ENCODE data around the gene TBC1D21. TPM values are rescaled to one million over a fixed set of nuclear protein-coding genes. Genes with fewer than 3 reads are reported as not detected.

TBC1D21 gene
- total and polyA plus RNA-seq, 2 of the 4 experiments (the other 2 are of a cell fraction): not detected

DNA sequence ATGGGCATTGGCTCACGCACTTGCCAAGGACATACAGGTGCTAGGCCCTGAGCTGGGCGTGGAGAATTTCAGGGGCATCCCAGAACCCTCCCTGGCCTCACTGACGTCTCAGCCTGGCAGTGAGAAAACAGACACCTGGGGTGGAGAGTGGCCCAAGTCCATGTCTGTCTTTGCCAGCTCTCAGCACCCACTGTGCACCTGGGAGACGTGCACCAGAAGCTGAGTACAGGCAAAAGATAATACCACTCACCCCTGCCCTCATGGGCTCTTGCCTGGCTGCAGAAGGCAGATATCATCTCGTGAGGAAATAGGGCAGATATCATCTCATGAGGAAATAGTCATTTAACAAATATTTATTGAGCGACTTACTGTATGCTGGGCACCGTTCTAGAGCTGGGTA lies 60.9 kb downstream of the TBC1D21 start:
- H3K9me3 ChIP-seq (ENCODE audit: control insufficient read depth, insufficient read depth, low read length): no peaks in the 10 kb centered on the region
- ChIA-PET CTCF (no interaction called here), POLR2A (ENCODE audit: unreplicated experiment) (interaction anchor here (0.9 kb wide), 1 partner anchor 22 kb away, joined by 3 read pairs; no protein-coding TSS in a partner anchor)
- no peak overlapping the region for H4K5ac ChIP-seq (ENCODE audit: low read depth, low read length)
- H3K56ac ChIP-seq (ENCODE audit: extremely low read depth, insufficient read depth, low read length): no peak overlapping the region
- H3K9ac ChIP-seq (ENCODE audit: low read depth, low read length): no peak overlapping the region
- H2BK5ac ChIP-seq (ENCODE audit: low read depth, low read length, poor library complexity, severe bottlenecking): no peak overlapping the region
- H2AK9ac ChIP-seq (replicated peaks; ENCODE audit: low read depth, low read length, poor library complexity): no peak overlapping the region
- WGBS, 2 experiments (ENCODE audit: extremely low coverage in 2 of 2, insufficient read length in 1 of 2): 93% methylated on average over 3 of the region's 7 CpGs; no CpG with 5 or more reads in 1 of the 2 experiments
- no peak overlapping the region for H3K14ac ChIP-seq (replicated peaks; ENCODE audit: low read depth, low read length)
- in situ Hi-C loops (cut with MboI; ENCODE audit: low sequenced_read_pairs) (no loop called here), dilution Hi-C loops (cut with HindIII; ENCODE audit: low sequenced_read_pairs, unreplicated experiment) (no loop called here), intact Hi-C loops (cut with micrococcal nuclease) (no loop called here)
- H4K20me1 ChIP-seq (ENCODE audit: insufficient read depth, low read length): peaks cover 70% of the 10 kb centered on the region
- H3K9me1 ChIP-seq (ENCODE audit: insufficient read depth, low read length): peaks cover 54% of the 10 kb centered on the region
- no peak for DNase-seq
- H3K27ac ChIP-seq (ENCODE audit: insufficient read depth, low read length): no peak overlapping the region
- H2BK15ac ChIP-seq (ENCODE audit: low read depth, low read length): no peak overlapping the region
- no peak overlapping the region for H3K4ac ChIP-seq (ENCODE audit: low read depth, low read length)
- peaks cover 13% of the 10 kb centered on the region for H3K36me3 ChIP-seq (ENCODE audit: control insufficient read depth, insufficient read depth, low read length)
- H3K4me1 ChIP-seq (ENCODE audit: control insufficient read depth, insufficient read depth, low read length): peaks cover 55% of the 10 kb centered on the region
- H4K8ac ChIP-seq (ENCODE audit: low read depth in 2 of 2, low read length in 2 of 2): no peak overlapping the region
- no peaks in the 10 kb centered on the region for H3K27me3 ChIP-seq (ENCODE audit: control insufficient read depth, insufficient read depth, low read length)
- TF ChIP-seq POLR2A (IDR thresholded peaks at IDR 0.05; ENCODE audit: low read depth, low read length) (no peak), CHD1 (IDR thresholded peaks at IDR 0.05; ENCODE audit: low read depth, low read length) (no peak), FOS (IDR thresholded peaks at IDR 0.05; ENCODE audit: low read depth, low read length) (no peak), MAZ (IDR thresholded peaks at IDR 0.05; ENCODE audit: borderline replicate concordance, low read depth, low read length) (no peak), MAFK (IDR thresholded peaks at IDR 0.05; ENCODE audit: low read depth, low read length) (no peak), RCOR1 (IDR thresholded peaks at IDR 0.05; ENCODE audit: insufficient replicate concordance, low read length) (no peak), RFX5 (IDR thresholded peaks at IDR 0.05; ENCODE audit: low read depth, low read length) (no peak), SMC3 (IDR thresholded peaks at IDR 0.05; ENCODE audit: low read depth, low read length) (no peak), CEBPB (IDR thresholded peaks at IDR 0.05; ENCODE audit: low read depth, low read length) (no peak), NFE2L2 (IDR thresholded peaks at IDR 0.05; ENCODE audit: low read depth, low read length) (no peak)
- TF ChIP-seq, protein P1, sequence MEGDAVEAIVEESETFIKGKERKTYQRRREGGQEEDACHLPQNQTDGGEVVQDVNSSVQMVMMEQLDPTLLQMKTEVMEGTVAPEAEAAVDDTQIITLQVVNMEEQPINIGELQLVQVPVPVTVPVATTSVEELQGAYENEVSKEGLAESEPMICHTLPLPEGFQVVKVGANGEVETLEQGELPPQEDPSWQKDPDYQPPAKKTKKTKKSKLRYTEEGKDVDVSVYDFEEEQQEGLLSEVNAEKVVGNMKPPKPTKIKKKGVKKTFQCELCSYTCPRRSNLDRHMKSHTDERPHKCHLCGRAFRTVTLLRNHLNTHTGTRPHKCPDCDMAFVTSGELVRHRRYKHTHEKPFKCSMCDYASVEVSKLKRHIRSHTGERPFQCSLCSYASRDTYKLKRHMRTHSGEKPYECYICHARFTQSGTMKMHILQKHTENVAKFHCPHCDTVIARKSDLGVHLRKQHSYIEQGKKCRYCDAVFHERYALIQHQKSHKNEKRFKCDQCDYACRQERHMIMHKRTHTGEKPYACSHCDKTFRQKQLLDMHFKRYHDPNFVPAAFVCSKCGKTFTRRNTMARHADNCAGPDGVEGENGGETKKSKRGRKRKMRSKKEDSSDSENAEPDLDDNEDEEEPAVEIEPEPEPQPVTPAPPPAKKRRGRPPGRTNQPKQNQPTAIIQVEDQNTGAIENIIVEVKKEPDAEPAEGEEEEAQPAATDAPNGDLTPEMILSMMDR (conservative IDR thresholded peaks at IDR 0.05; ENCODE audit: low read depth, low read length): no peak
- TF ChIP-seq, protein P2, sequence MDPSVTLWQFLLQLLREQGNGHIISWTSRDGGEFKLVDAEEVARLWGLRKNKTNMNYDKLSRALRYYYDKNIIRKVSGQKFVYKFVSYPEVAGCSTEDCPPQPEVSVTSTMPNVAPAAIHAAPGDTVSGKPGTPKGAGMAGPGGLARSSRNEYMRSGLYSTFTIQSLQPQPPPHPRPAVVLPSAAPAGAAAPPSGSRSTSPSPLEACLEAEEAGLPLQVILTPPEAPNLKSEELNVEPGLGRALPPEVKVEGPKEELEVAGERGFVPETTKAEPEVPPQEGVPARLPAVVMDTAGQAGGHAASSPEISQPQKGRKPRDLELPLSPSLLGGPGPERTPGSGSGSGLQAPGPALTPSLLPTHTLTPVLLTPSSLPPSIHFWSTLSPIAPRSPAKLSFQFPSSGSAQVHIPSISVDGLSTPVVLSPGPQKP (IDR thresholded peaks at IDR 0.05; ENCODE audit: borderline replicate concordance, low read depth, low read length): no peak
- TF ChIP-seq, protein P3, sequence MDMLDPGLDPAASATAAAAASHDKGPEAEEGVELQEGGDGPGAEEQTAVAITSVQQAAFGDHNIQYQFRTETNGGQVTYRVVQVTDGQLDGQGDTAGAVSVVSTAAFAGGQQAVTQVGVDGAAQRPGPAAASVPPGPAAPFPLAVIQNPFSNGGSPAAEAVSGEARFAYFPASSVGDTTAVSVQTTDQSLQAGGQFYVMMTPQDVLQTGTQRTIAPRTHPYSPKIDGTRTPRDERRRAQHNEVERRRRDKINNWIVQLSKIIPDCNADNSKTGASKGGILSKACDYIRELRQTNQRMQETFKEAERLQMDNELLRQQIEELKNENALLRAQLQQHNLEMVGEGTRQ (IDR thresholded peaks at IDR 0.05; ENCODE audit: low read depth, low read length): no peak
- ATAC-seq (ENCODE audit: low read depth): no peak
- H3K79me1 ChIP-seq (ENCODE audit: low read depth in 1 of 2, low read length in 2 of 2): peaks cover 52 to 100% of the 10 kb centered on the region in 2 experiments
- H3K4me3 ChIP-seq (ENCODE audit: insufficient read depth, low read depth, low read length): no peak overlapping the region
- H2BK120ac ChIP-seq (ENCODE audit: low read depth, low read length): no peak overlapping the region
- no peak overlapping the region for H2BK20ac ChIP-seq (ENCODE audit: low read depth, low read length)
- H3K23ac ChIP-seq (ENCODE audit: low read depth, low read length): no peak overlapping the region
- H3K18ac ChIP-seq (ENCODE audit: low read depth, low read length): no peak overlapping the region
- no peak overlapping the region for H4K91ac ChIP-seq (ENCODE audit: insufficient read depth, low read depth, low read length)
- no peak overlapping the region for H3K4me2 ChIP-seq (ENCODE audit: low read depth, low read length)
- no peak overlapping the region for H2AK5ac ChIP-seq (ENCODE audit: low read depth, low read length)
- no TSS peak for BruUV-seq (replicated peaks)
- H2AFZ ChIP-seq (replicated peaks; ENCODE audit: low read length, poor library complexity): no peak overlapping the region

All from IMR-90 (cell line).